ENCODE data around the gene TNRC6A. TPM values are rescaled to one million over a fixed set of nuclear protein-coding genes. Genes with fewer than 3 reads are reported as not detected.

Gene TNRC6A
- total RNA-seq, 2 experiments from 2014 or later: 38.1 to 60.3 TPM

GRCh38 chr16:24863582-24864437 lies 134.4 kb downstream of the TNRC6A start:
- POLR2A ChIA-PET: interaction anchor here (1.4 kb wide), 1 partner anchor 12 kb away, joined by 4 read pairs; no protein-coding TSS in a partner anchor
- no peaks in the 10 kb centered on the region for H3K9me2 ChIP-seq (ENCODE audit: insufficient read depth, low read length)
- no peak for DNase-seq (ENCODE audit: low spot score)
- H3K4me3 ChIP-seq (ENCODE audit: low read depth, low read length, poor library complexity, severe bottlenecking): no peak overlapping the region
- intact Hi-C loops (cut with micrococcal nuclease; ENCODE audit: unreplicated experiment): no loop called here
- CTCF ChIA-PET (ENCODE audit: unreplicated experiment): no interaction called here
- no peaks in the 10 kb centered on the region for H3K79me2 ChIP-seq (ENCODE audit: insufficient read depth, low read depth, low read length)
- no peak overlapping the region for H3K27ac ChIP-seq (ENCODE audit: low read depth, low read length, poor library complexity, severe bottlenecking)
- H4K20me1 ChIP-seq (ENCODE audit: insufficient read depth, low read length): no peaks in the 10 kb centered on the region
- H3K4me1 ChIP-seq (ENCODE audit: insufficient read depth, low read length, poor library complexity, severe bottlenecking): no peaks in the 10 kb centered on the region
- TF ChIP-seq EZH2phosphoT487 (IDR thresholded peaks at IDR 0.05; ENCODE audit: borderline replicate concordance, low read depth, low read length): no peak
- TF ChIP-seq, protein P1, sequence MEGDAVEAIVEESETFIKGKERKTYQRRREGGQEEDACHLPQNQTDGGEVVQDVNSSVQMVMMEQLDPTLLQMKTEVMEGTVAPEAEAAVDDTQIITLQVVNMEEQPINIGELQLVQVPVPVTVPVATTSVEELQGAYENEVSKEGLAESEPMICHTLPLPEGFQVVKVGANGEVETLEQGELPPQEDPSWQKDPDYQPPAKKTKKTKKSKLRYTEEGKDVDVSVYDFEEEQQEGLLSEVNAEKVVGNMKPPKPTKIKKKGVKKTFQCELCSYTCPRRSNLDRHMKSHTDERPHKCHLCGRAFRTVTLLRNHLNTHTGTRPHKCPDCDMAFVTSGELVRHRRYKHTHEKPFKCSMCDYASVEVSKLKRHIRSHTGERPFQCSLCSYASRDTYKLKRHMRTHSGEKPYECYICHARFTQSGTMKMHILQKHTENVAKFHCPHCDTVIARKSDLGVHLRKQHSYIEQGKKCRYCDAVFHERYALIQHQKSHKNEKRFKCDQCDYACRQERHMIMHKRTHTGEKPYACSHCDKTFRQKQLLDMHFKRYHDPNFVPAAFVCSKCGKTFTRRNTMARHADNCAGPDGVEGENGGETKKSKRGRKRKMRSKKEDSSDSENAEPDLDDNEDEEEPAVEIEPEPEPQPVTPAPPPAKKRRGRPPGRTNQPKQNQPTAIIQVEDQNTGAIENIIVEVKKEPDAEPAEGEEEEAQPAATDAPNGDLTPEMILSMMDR (conservative IDR thresholded peaks at IDR 0.05; ENCODE audit: low read length): no peak
- no peaks in the 10 kb centered on the region for H3K36me3 ChIP-seq (ENCODE audit: insufficient read depth, low read length)
- H3K4me2 ChIP-seq (ENCODE audit: low read length): no peak overlapping the region
- no peak overlapping the region for H2AFZ ChIP-seq (ENCODE audit: low read length)
- H3K9me3 ChIP-seq (ENCODE audit: low read length): 0 out of 2 replicates have a peak, but pooled peaks cover 8% of the 10 kb centered on the region
- no TSS peak for BruUV-seq (replicated peaks)

GRCh38 chr16:24869033-24869432 lies 139.6 kb downstream of the TNRC6A start:
- TF ChIP-seq, protein P1 (conservative IDR thresholded peaks at IDR 0.05; ENCODE audit: low read length): no peak
- TF ChIP-seq EZH2phosphoT487 (IDR thresholded peaks at IDR 0.05; ENCODE audit: borderline replicate concordance, low read depth, low read length): no peak
- no TSS peak for BruUV-seq (replicated peaks)
- intact Hi-C loops (cut with micrococcal nuclease; ENCODE audit: unreplicated experiment): no loop called here

DNA sequence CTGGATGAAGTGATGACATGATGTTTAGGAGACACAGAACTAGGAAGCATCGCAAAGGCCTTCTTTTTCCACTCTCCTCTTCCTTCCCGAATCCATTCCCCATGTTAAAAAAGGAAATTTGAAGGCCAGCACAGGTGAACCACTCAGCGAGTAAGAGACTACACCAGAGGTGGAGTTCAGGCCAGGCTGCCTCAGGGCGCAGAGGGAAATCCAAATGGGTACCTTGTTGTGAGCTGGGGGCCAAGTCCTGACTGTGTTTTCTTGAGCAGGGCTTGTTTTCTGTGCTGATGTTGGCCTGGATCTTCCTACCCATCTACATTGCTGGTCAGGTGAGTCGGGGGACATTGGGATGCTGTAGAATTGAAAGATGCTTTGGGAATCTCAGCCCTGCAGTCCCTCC lies 142.4 kb downstream of the TNRC6A start:
- POLR2A ChIA-PET: interaction anchor here (0.7 kb wide), 1 partner anchor 87 kb away, joined by 3 read pairs; no protein-coding TSS in a partner anchor
- Histone ChIP-seq H3K36me3 (ENCODE audit: insufficient read depth, low read length) (no peaks in the 10 kb centered on the region), H3K79me2 (ENCODE audit: insufficient read depth, low read depth, low read length) (no peaks in the 10 kb centered on the region), H4K20me1 (ENCODE audit: insufficient read depth, low read length) (no peaks in the 10 kb centered on the region), H2AFZ (ENCODE audit: low read length) (no peak overlapping the region), H3K4me3 (ENCODE audit: low read depth, low read length, poor library complexity, severe bottlenecking) (no peak overlapping the region), H3K9me3 (ENCODE audit: low read length) (no peaks in the 10 kb centered on the region), H3K4me1 (ENCODE audit: insufficient read depth, low read length, poor library complexity, severe bottlenecking) (no peaks in the 10 kb centered on the region), H3K4me2 (ENCODE audit: low read length) (no peak overlapping the region), H3K27ac (ENCODE audit: low read depth, low read length, poor library complexity, severe bottlenecking) (no peak overlapping the region), H3K9me2 (ENCODE audit: insufficient read depth, low read length) (no peaks in the 10 kb centered on the region)
- CTCF ChIA-PET (ENCODE audit: unreplicated experiment): no interaction called here
- TF ChIP-seq EZH2phosphoT487 (IDR thresholded peaks at IDR 0.05; ENCODE audit: borderline replicate concordance, low read depth, low read length): no peak
- TF ChIP-seq, protein P1 (conservative IDR thresholded peaks at IDR 0.05; ENCODE audit: low read length): no peak
- intact Hi-C loops (cut with micrococcal nuclease; ENCODE audit: unreplicated experiment): no loop called here
- DNase-seq (ENCODE audit: low spot score): no peak
- BruUV-seq (replicated peaks): no TSS peak

More at GRCh38 chr16:24869033-24869432, 139.6 kb downstream of the TNRC6A start:
- Histone ChIP-seq H3K9me2 (ENCODE audit: insufficient read depth, low read length) (no peaks in the 10 kb centered on the region), H4K20me1 (ENCODE audit: insufficient read depth, low read length) (no peaks in the 10 kb centered on the region), H3K4me3 (ENCODE audit: low read depth, low read length, poor library complexity, severe bottlenecking) (no peak overlapping the region), H2AFZ (ENCODE audit: low read length) (no peak overlapping the region), H3K79me2 (ENCODE audit: insufficient read depth, low read depth, low read length) (no peaks in the 10 kb centered on the region), H3K9me3 (ENCODE audit: low read length) (0 out of 2 replicates have a peak, but pooled peaks cover 4% of the 10 kb centered on the region), H3K4me2 (ENCODE audit: low read length) (no peak overlapping the region), H3K27ac (ENCODE audit: low read depth, low read length, poor library complexity, severe bottlenecking) (no peak overlapping the region), H3K36me3 (ENCODE audit: insufficient read depth, low read length) (no peaks in the 10 kb centered on the region), H3K4me1 (ENCODE audit: insufficient read depth, low read length, poor library complexity, severe bottlenecking) (no peaks in the 10 kb centered on the region)
- ChIA-PET CTCF (ENCODE audit: unreplicated experiment) (no interaction called here), POLR2A (no interaction called here)
- DNase-seq (ENCODE audit: low spot score): no peak

Data from OCI-LY7 (cell line).